ENCODE results near the gene SPATA6L.
"Not testable (repeated sequence)": the region's sequence is repeated elsewhere in the genome, so short reads cannot be mapped to it uniquely, and the experiment has no call there.

Gene SPATA6L

DNA sequence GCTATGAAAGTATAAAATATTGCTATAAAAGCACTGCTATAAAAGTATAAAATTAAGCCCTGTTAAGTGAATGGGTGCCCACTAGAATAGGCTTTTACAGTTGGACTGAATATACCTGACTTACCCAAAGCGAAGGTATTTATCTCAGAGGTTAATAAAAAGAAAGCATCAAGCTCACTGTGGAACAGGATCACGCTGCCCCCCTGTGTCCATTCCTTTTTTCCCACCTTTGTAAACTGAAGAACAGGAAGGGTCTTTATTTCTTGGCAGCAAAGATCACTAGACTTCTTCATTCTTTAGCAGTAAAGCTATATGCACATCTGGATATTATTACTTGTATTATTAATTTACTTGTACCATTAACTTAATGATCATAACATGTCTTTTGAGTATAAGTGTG lies 26.3 kb downstream of the SPATA6L start:
- Mint-ChIP-seq H3K4me1 (ENCODE audit: low read depth) (peaks cover 2% of the 10 kb centered on the region), H3K27me3 (ENCODE audit: low read depth) (peaks cover 7% of the 10 kb centered on the region), H3K4me3 (no peak overlapping the region), H3K9me3 (no peaks in the 10 kb centered on the region), H3K36me3 (ENCODE audit: low read depth) (no peaks in the 10 kb centered on the region), H3K27ac (no peak overlapping the region)
- no peak for DNase-seq (ENCODE audit: low spot score)

GRCh38 chr9:4639420-4639819 lies 26.9 kb downstream of the SPATA6L start:
- peaks cover 7% of the 10 kb centered on the region for H3K27me3 Mint-ChIP-seq (ENCODE audit: low read depth)
- H3K27ac Mint-ChIP-seq, result no peak overlapping the region
- H3K4me3 Mint-ChIP-seq, result no peak overlapping the region
- H3K9me3 Mint-ChIP-seq, result no peaks in the 10 kb centered on the region
- DNase-seq (ENCODE audit: low spot score), result no peak
- H3K36me3 Mint-ChIP-seq (ENCODE audit: low read depth), result no peaks in the 10 kb centered on the region
- H3K4me1 Mint-ChIP-seq (ENCODE audit: low read depth), result peaks cover 2% of the 10 kb centered on the region

- no peak overlapping the region for H3K4me3 Mint-ChIP-seq
- H3K27me3 Mint-ChIP-seq (ENCODE audit: low read depth), result peaks cover 7% of the 10 kb centered on the region
- no peaks in the 10 kb centered on the region for H3K36me3 Mint-ChIP-seq (ENCODE audit: low read depth)
- no peaks in the 10 kb centered on the region for H3K9me3 Mint-ChIP-seq
- DNase-seq (ENCODE audit: low spot score), result no peak
- no peak overlapping the region for H3K27ac Mint-ChIP-seq
- peaks cover 2% of the 10 kb centered on the region for H3K4me1 Mint-ChIP-seq (ENCODE audit: low read depth)
These were observed 27.3 kb downstream of the SPATA6L start for GRCh38 chr9:4638968-4639367.

DNA sequence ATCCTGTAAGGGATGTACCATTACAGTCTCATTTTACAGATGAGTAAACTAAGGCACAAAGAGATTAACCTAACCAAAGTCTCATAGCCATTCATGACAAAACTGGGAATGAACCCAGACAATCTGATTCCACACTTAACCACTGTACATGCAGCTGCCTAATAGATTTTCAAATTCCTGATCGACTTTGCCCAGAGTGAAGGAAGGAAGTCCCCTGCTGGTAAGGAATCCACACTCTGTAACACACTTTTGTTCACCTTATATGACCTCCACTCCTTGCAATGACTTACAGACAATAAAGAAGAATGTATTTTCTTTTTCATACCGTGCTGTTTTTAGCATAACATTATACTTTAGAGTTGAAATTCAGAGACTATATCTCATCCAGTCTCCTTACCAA lies 35.4 kb downstream of the SPATA6L start:
- no peak for DNase-seq (ENCODE audit: low spot score)
- Mint-ChIP-seq H3K4me3 (no peak overlapping the region), H3K27me3 (ENCODE audit: low read depth) (peaks cover 7% of the 10 kb centered on the region)

DNA sequence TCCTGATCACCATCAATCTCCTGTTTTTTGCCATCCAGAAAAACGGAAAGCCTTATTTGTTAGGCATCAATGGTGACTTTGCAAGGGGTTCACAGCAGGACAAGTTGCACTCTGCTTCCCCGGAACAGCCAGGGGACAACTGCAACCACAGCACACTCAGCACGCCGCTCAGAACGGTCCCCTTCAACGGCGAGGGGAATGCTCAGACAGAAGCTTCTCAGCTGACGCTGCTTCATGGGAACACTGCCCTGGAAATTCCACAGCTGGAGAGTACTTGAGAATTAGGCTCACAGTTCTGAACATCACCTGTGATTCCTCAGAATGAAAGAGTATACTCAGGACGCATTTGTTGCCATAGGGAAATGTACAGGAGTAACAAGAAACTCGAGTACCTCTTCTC lies 44.3 kb downstream of the SPATA6L start:
- Mint-ChIP-seq H3K27me3 (ENCODE audit: low read depth) (peaks cover 7% of the 10 kb centered on the region), H3K4me3 (no peak overlapping the region), H3K27ac (no peak overlapping the region), H3K36me3 (ENCODE audit: low read depth) (no peaks in the 10 kb centered on the region), H3K4me1 (ENCODE audit: low read depth) (peaks cover 13% of the 10 kb centered on the region), H3K9me3 (no peaks in the 10 kb centered on the region)
- no peak for DNase-seq (ENCODE audit: low spot score)

More for the DNA sequence above, 35.4 kb downstream of the SPATA6L start:
- Mint-ChIP-seq H3K9me3 (no peaks in the 10 kb centered on the region), H3K36me3 (ENCODE audit: low read depth) (no peaks in the 10 kb centered on the region), H3K4me1 (ENCODE audit: low read depth) (no peaks in the 10 kb centered on the region), H3K27ac (no peak overlapping the region)

DNA sequence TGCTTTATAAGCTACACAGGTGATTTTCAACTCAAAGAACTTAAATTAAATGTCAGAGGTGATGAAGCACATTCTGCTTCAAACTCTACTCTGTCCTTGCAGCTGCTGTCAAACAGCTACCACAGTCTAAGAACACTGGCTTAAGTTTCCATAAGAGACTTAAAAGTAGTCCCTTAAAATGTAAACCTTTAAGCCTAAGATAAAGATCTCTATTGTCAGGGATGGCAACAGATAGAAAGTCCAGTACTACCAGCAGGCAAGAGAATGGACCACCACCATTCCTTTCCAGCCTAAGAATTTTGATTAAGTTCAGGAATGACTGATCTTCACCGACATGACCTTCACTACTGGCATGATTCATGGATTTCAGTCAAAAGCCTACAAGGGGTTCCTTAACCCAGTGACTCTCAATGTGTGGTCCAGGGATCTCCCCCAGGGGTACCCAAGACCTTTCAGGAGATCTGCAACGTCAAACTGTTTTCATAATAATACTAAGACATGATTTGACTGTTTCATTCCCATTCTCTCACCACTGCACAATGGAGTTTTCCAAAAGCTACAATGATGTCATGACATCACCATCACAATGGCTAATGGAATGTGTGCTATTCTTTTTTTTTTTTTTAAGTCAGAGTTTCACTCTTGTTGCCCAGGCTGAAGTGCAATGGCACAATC lies 45.3 kb downstream of the SPATA6L start:
- no peak for DNase-seq (ENCODE audit: low spot score)
- peaks cover 2% of the 10 kb centered on the region for H3K27me3 Mint-ChIP-seq (ENCODE audit: low read depth)

DNA sequence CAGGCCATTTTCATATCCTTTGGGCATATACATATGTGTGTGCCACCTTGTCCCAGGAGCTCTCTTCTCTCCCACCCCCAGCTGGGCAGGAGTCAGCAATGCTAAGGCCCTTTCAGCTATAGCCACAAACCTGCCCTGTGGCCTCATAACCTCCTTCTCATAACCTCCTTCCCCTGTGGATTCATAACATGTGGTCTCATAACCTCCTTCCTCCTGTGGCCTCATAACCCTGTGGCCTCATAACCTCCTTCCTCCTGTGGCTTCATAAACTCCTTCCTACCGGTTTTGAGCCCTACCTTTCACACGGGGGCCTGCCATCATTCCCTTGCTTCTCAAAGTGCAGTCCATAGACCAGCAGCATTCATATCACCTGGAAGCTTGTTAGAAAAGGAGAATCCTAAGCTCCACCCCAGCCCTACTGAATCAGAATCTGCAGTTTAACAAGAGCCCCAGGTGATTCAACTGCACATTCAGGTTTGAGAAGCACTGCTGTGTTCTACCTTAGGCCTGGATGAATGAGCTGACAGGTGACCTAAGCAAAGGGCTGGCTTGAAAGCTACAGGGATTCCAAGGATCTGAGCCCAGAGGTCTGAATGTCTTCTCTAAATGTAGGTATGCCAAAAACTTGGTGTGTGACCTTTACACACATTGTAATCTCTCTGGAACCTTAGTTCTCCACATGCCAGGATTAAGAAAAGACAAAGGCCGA lies 46.1 kb downstream of the SPATA6L start:
- Mint-ChIP-seq H3K4me1 (ENCODE audit: low read depth) (peaks cover 13% of the 10 kb centered on the region), H3K27me3 (ENCODE audit: low read depth) (peaks cover 2% of the 10 kb centered on the region), H3K9me3 (no peaks in the 10 kb centered on the region), H3K36me3 (ENCODE audit: low read depth) (no peaks in the 10 kb centered on the region), H3K4me3 (peak overlapping the region; percentile 4), H3K27ac (no peak overlapping the region)
- no peak for DNase-seq (ENCODE audit: low spot score)

More for the DNA sequence above, 45.3 kb downstream of the SPATA6L start:
- H3K4me1 Mint-ChIP-seq (ENCODE audit: low read depth), result peaks cover 13% of the 10 kb centered on the region
- no peak overlapping the region for H3K27ac Mint-ChIP-seq
- H3K9me3 Mint-ChIP-seq, result no peaks in the 10 kb centered on the region
- H3K36me3 Mint-ChIP-seq (ENCODE audit: low read depth), result no peaks in the 10 kb centered on the region
- no peak overlapping the region for H3K4me3 Mint-ChIP-seq

GRCh38 chr9:4618700-4619099 lies 47.6 kb downstream of the SPATA6L start:
- DNase-seq (ENCODE audit: low spot score), result no peak
- H3K27me3 Mint-ChIP-seq (ENCODE audit: low read depth), result no peaks in the 10 kb centered on the region
- H3K36me3 Mint-ChIP-seq (ENCODE audit: low read depth), result no peaks in the 10 kb centered on the region
- peaks cover 13% of the 10 kb centered on the region for H3K4me1 Mint-ChIP-seq (ENCODE audit: low read depth)
- no peak overlapping the region for H3K4me3 Mint-ChIP-seq
- no peaks in the 10 kb centered on the region for H3K9me3 Mint-ChIP-seq
- no peak overlapping the region for H3K27ac Mint-ChIP-seq

DNA sequence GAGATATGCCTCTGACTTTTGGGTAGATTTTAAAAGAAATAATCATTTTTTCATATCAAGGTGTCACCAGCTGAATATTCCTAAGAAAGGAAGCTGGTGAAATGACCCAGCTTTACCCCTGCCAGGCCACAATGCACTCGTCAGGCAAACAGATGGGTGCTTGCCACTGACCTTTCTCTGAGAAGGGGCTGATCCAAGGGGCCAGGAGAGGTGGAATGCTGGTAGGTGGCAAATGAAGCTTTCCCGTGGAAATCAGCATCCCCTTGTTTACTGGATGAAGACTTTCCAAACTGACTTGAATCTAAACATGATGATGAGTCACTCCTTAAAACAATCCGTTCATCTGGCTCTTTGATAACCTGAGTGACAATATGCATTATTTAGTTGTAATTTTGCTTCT lies 48.5 kb downstream of the SPATA6L start:
- Mint-ChIP-seq H3K9me3 (no peaks in the 10 kb centered on the region), H3K27ac (no peak overlapping the region), H3K4me1 (ENCODE audit: low read depth) (peaks cover 13% of the 10 kb centered on the region), H3K4me3 (no peak overlapping the region), H3K36me3 (ENCODE audit: low read depth) (no peaks in the 10 kb centered on the region), H3K27me3 (ENCODE audit: low read depth) (no peaks in the 10 kb centered on the region)
- no peak for DNase-seq (ENCODE audit: low spot score)

DNA sequence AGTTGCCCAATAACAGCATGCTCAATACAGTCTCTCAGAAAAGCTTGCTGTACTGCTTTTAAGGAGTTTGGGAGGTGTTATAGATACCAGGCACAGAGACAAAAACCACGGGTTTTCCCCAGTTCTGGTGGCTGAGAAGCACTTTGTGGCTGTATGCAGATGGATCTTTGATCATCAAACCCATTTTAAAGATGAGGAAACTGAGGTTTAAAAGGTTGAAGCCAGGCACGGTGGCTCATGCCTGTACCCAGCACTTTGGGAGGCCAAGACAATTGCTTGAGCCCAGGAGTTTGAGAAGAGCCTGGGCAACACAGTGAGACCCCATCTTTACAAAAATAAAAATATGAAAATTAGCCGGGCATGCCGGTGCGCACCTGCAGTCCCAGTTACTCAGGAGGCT lies 50.5 kb downstream of the SPATA6L start:
- Mint-ChIP-seq H3K4me3 (no peak overlapping the region), H3K9me3 (no peaks in the 10 kb centered on the region), H3K36me3 (ENCODE audit: low read depth) (no peaks in the 10 kb centered on the region), H3K27ac (no peak overlapping the region), H3K4me1 (ENCODE audit: low read depth) (peaks cover 13% of the 10 kb centered on the region), H3K27me3 (ENCODE audit: low read depth) (peaks cover 2% of the 10 kb centered on the region)
- DNase-seq (ENCODE audit: low spot score), result no peak

DNA sequence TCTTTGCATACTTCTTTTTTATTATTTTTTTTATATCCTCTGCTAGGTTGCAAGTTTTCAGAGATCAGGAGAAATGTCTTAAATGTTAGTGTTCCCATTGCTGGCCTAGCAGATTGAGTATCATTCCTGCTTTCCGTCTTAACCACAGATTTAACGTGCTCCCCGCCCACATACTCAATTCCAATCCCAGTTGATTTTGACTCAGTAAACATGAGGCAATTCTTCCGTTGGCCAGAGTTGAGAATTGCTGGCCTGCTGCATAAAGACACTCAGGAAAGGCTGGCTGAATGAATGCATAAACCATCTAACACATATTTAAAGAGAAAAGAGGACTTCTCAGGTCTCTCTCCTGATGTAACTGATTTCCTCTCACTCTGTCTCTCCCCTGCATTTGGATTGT lies 51.0 kb downstream of the SPATA6L start:
- no peak overlapping the region for H3K4me3 Mint-ChIP-seq
- no peaks in the 10 kb centered on the region for H3K36me3 Mint-ChIP-seq (ENCODE audit: low read depth)
- H3K4me1 Mint-ChIP-seq (ENCODE audit: low read depth), result peaks cover 8% of the 10 kb centered on the region
- no peaks in the 10 kb centered on the region for H3K9me3 Mint-ChIP-seq
- no peak for DNase-seq (ENCODE audit: low spot score)
- peaks cover 2% of the 10 kb centered on the region for H3K27me3 Mint-ChIP-seq (ENCODE audit: low read depth)
- H3K27ac Mint-ChIP-seq, result no peak overlapping the region

DNA sequence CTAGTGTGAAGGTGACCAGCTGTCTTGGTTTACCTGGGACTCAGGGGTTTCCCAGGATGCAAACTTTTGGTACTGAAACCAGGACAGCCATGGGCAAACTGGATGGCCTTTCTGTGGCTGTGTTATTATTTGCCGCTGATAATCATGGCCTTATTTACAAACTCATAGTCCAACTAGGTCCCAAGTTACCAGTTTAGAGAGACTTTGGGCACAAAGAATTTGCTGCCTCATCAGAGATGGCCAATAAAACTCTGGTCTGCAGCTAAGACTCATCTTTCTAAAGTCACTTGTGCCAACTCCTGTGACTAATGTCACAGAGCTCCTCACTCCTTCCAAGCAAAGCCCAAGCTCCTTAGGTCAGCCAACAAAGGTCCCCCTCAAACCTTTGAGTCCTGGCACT lies 51.7 kb downstream of the SPATA6L start:
- no peaks in the 10 kb centered on the region for H3K36me3 Mint-ChIP-seq (ENCODE audit: low read depth)
- no peak overlapping the region for H3K4me3 Mint-ChIP-seq
- no peak for DNase-seq (ENCODE audit: low spot score)
- H3K27me3 Mint-ChIP-seq (ENCODE audit: low read depth), result peaks cover 2% of the 10 kb centered on the region
- H3K27ac Mint-ChIP-seq, result no peak overlapping the region
- H3K4me1 Mint-ChIP-seq (ENCODE audit: low read depth), result peaks cover 2% of the 10 kb centered on the region
- no peaks in the 10 kb centered on the region for H3K9me3 Mint-ChIP-seq

DNA sequence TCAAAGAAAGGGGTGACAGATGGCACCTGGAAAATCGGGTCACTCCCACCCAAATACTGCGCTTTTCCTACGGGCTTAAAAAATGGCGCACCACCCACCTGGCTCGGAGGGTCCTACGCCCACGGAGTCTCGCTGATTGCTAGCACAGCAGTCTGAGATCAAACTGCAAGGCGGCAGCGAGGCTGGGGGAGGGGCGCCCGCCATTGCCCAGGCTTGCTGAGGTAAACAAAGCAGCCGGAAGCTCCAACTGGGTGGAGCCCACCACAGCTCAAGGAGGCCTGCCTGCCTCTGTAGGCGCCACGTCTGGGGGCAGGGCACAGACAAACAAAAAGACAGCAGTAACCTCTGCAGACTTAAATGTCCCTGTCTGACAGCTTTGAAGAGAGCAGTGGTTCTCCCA lies 60.2 kb downstream of the SPATA6L start:
- H3K4me3 Mint-ChIP-seq; H3K27ac Mint-ChIP-seq; H3K9me3 Mint-ChIP-seq; H3K36me3 Mint-ChIP-seq (ENCODE audit: low read depth); H3K27me3 Mint-ChIP-seq (ENCODE audit: low read depth); DNase-seq (ENCODE audit: low spot score); H3K4me1 Mint-ChIP-seq (ENCODE audit: low read depth): not testable (repeated sequence)

DNA sequence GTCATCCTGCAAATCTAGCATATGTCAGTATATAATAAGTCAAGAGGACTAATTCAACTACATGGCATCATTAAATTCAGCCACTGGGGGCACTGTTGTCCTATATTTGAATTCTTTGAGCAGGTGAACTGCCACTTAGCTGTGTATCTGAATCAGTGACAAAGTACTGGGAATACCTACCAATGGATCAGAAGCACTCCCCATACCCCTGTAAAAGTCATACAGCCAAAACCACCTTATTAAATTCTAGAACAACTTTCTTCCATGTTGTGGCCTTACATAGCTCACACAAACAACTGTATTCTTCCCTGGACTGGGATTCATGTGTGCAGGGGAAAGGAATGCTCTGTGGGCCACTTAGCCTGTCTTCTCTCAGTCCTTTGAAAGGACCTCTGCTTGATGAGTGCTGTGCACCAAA lies 61.6 kb downstream of the SPATA6L start:
- H3K27ac Mint-ChIP-seq, result no peak overlapping the region
- H3K9me3 Mint-ChIP-seq, result no peaks in the 10 kb centered on the region
- H3K27me3 Mint-ChIP-seq (ENCODE audit: low read depth), result peaks cover 2% of the 10 kb centered on the region
- DNase-seq (ENCODE audit: low spot score), result peak; percentile 46
- no peaks in the 10 kb centered on the region for H3K36me3 Mint-ChIP-seq (ENCODE audit: low read depth)
- H3K4me3 Mint-ChIP-seq, result no peak overlapping the region
- H3K4me1 Mint-ChIP-seq (ENCODE audit: low read depth), result peaks cover 13% of the 10 kb centered on the region

- Mint-ChIP-seq H3K9me3 (no peaks in the 10 kb centered on the region), H3K36me3 (ENCODE audit: low read depth) (no peaks in the 10 kb centered on the region), H3K27ac (no peak overlapping the region), H3K4me1 (ENCODE audit: low read depth) (peaks cover 13% of the 10 kb centered on the region), H3K4me3 (no peak overlapping the region), H3K27me3 (ENCODE audit: low read depth) (peaks cover 2% of the 10 kb centered on the region)
- no peak for DNase-seq (ENCODE audit: low spot score)
These were observed 62.5 kb downstream of the SPATA6L start for GRCh38 chr9:4603830-4604229.

Data from T-helper 2 cell treated with Interferon-gamma antibody and Interleukin-4, amounts not matched to agents 5 μg/mL and 100 μg/mL, for 36 hours (primary cell).